KMS-11 (cell line): ENCODE measurements around the gene EFCAB10.

Experiments used
- H2AFZ ChIP-seq: fragments of 200-600 bp; sonication (generic); 2 replicates; pipeline ENCODE4 v1.6.1; 2016; ENCODE audit warnings: antibody characterized with exemption, mixed run types, low read depth
- H3K27ac ChIP-seq: fragments of 200-600 bp; sonication (generic); 2 replicates; pipeline ENCODE4 v1.6.1; 2016; ENCODE audit warnings: mild to moderate bottlenecking, mixed run types
- H3K27me3 ChIP-seq: fragments of 200-600 bp; sonication (generic); 2 replicates; pipeline ENCODE4 v1.6.1; 2017; ENCODE audit warnings: mild to moderate bottlenecking, low read depth, mixed run types, moderate library complexity; ENCODE audit not compliant: insufficient read depth
- H3K36me3 ChIP-seq: fragments of 200-600 bp; sonication (generic); 2 replicates; pipeline ENCODE4 v1.6.1; 2017; ENCODE audit warnings: mild to moderate bottlenecking, mixed run types; ENCODE audit not compliant: insufficient read depth
- H3K4me1 ChIP-seq: fragments of 200-600 bp; sonication (generic); 2 replicates; pipeline ENCODE4 v1.6.1; 2016; ENCODE audit warnings: mild to moderate bottlenecking, low read depth, mixed run types; ENCODE audit not compliant: poor library complexity, severe bottlenecking
- H3K4me2 ChIP-seq: fragments of 200-600 bp; sonication (generic); 2 replicates; pipeline ENCODE4 v1.7.0; 2016; ENCODE audit warnings: mild to moderate bottlenecking, mixed run types
- H3K4me3 ChIP-seq: fragments of 200-600 bp; sonication (generic); IDR thresholded peaks from 2 replicates; pipeline ENCODE4 v1.6.1; 2017; ENCODE audit warnings: low read depth, low read length, mixed read lengths; ENCODE audit not compliant: insufficient read depth
- H3K79me2 ChIP-seq: fragments of 200-600 bp; sonication (generic); 2 replicates; pipeline ENCODE4 v1.6.1; 2016; ENCODE audit warnings: low read depth, mixed run types; ENCODE audit not compliant: insufficient read depth
- H3K9ac ChIP-seq: fragments of 200-600 bp; sonication (generic); 2 replicates; pipeline ENCODE4 v1.6.1; 2016; ENCODE audit warnings: mild to moderate bottlenecking, mixed run types
- H4K20me1 ChIP-seq: fragments of 200-600 bp; sonication (generic); 2 replicates; pipeline ENCODE4 v1.6.1; 2016; ENCODE audit warnings: mild to moderate bottlenecking, mixed run types; ENCODE audit not compliant: insufficient read depth
- CTCF ChIP-seq: fragments of 200-600 bp; sonication (generic); conservative IDR thresholded peaks from 2 replicates; pipeline ENCODE4 v1.6.1; 2017; ENCODE audit warnings: low read depth, mild to moderate bottlenecking, antibody characterized with exemption, low read length, moderate library complexity, mixed read lengths

Gene EFCAB10

GRCh38 chr7:105581066-105581811, at the start of gene EFCAB10:
Gene EFCAB10 (minus strand): TSS chr7:105581493. CDS start chr7:105581463, 30 bp downstream.
- Histone ChIP-seq H2AFZ (no peak within 1 kb of the TSS), H3K36me3 (no peaks in the 10 kb centered on the region), H3K4me3 (no peak within 1 kb of the TSS), H3K79me2 (no peaks in the 10 kb centered on the region), H3K4me2 (no peak within 1 kb of the TSS), H4K20me1 (no peaks in the 10 kb centered on the region), H3K4me1 (peaks cover 13% of the 10 kb centered on the region), H3K27me3 (no peaks in the 10 kb centered on the region), H3K9ac (no peak within 1 kb of the TSS), H3K27ac (no peak within 1 kb of the TSS)
- no peak for TF ChIP-seq CTCF

- no peak overlapping the region for H3K4me3 ChIP-seq
- H4K20me1 ChIP-seq, result no peaks in the 10 kb centered on the region
- H3K79me2 ChIP-seq, result no peaks in the 10 kb centered on the region
- no peaks in the 10 kb centered on the region for H3K36me3 ChIP-seq
- H3K4me1 ChIP-seq, result no peaks in the 10 kb centered on the region
- TF ChIP-seq CTCF, result no peak
- no peak overlapping the region for H2AFZ ChIP-seq
- no peaks in the 10 kb centered on the region for H3K27me3 ChIP-seq
- no peak overlapping the region for H3K27ac ChIP-seq
- no peak overlapping the region for H3K4me2 ChIP-seq
- no peak overlapping the region for H3K9ac ChIP-seq
Measured at GRCh38 chr7:105625986-105626385, 44.7 kb upstream of the EFCAB10 start.

- Histone ChIP-seq H3K4me1 (no peaks in the 10 kb centered on the region), H4K20me1 (no peaks in the 10 kb centered on the region)
Measured at GRCh38 chr7:105623906-105624305, 42.6 kb upstream of the EFCAB10 start.

GRCh38 chr7:105623378-105623777, 42.1 kb upstream of the EFCAB10 start:
- no peaks in the 10 kb centered on the region for H3K36me3 ChIP-seq

More at GRCh38 chr7:105623906-105624305, 42.6 kb upstream of the EFCAB10 start:
- no peaks in the 10 kb centered on the region for H3K36me3 ChIP-seq
- no peak overlapping the region for H3K4me2 ChIP-seq
- H2AFZ ChIP-seq, result no peak overlapping the region
- TF ChIP-seq CTCF, result no peak
- no peak overlapping the region for H3K4me3 ChIP-seq
- no peak overlapping the region for H3K9ac ChIP-seq
- no peak overlapping the region for H3K27ac ChIP-seq
- H3K27me3 ChIP-seq, result no peaks in the 10 kb centered on the region
- H3K79me2 ChIP-seq, result no peaks in the 10 kb centered on the region

More at GRCh38 chr7:105623378-105623777, 42.1 kb upstream of the EFCAB10 start:
- no peak for TF ChIP-seq CTCF
- Histone ChIP-seq H3K79me2 (no peaks in the 10 kb centered on the region), H2AFZ (no peak overlapping the region), H3K4me3 (no peak overlapping the region), H3K27ac (no peak overlapping the region), H3K9ac (no peak overlapping the region), H3K27me3 (no peaks in the 10 kb centered on the region), H3K4me1 (no peaks in the 10 kb centered on the region), H4K20me1 (no peaks in the 10 kb centered on the region), H3K4me2 (no peak overlapping the region)
